Ovary (tissue), 3 donors: ENCODE data around the gene ZNF322.
"Not testable (repeated sequence)": the region's sequence is repeated elsewhere in the genome, so short reads cannot be mapped to it uniquely, and the experiment has no call there.

Experiments used
- POLR2A ChIP-seq: fragments of 450-650 bp; IDR thresholded peaks from one replicate; pipeline ENCODE4 v1.6.1; 2017; ENCODE audit warnings: antibody characterized with exemption, mild to moderate bottlenecking, moderate library complexity
- TF ChIP-seq, protein P1 (sequence below), 3 donors: fragments of 450-650 bp in 2 of 3; fragments of 200-600 bp in 1 of 3; IDR thresholded peaks; one replicate each; pipeline versions ENCODE4 v1.5.1 to v1.8.0; 2016 to 2022; ENCODE audit warnings: antibody characterized with exemption in 3 of 3, mild to moderate bottlenecking in 1 of 3
- donor health status: DM: no; HTN: no; CAD: no.

- TF ChIP-seq, protein P1, sequence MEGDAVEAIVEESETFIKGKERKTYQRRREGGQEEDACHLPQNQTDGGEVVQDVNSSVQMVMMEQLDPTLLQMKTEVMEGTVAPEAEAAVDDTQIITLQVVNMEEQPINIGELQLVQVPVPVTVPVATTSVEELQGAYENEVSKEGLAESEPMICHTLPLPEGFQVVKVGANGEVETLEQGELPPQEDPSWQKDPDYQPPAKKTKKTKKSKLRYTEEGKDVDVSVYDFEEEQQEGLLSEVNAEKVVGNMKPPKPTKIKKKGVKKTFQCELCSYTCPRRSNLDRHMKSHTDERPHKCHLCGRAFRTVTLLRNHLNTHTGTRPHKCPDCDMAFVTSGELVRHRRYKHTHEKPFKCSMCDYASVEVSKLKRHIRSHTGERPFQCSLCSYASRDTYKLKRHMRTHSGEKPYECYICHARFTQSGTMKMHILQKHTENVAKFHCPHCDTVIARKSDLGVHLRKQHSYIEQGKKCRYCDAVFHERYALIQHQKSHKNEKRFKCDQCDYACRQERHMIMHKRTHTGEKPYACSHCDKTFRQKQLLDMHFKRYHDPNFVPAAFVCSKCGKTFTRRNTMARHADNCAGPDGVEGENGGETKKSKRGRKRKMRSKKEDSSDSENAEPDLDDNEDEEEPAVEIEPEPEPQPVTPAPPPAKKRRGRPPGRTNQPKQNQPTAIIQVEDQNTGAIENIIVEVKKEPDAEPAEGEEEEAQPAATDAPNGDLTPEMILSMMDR (IDR thresholded peaks at IDR 0.05), result not testable (repeated sequence)
- TF ChIP-seq POLR2A, result not testable (repeated sequence)
Observed at GRCh38 chr6:26670558-26670957, 11.0 kb upstream of the ZNF322 start.
